CD4-positive, alpha-beta T cell treated with Interferon gamma for 1 hour (primary cell): Measurements from ENCODE around the gene MRPL40.

Experiments
- DNase-seq: peaks from one replicate; pipeline ENCODE4 v3.0.0-alpha.2; 2020

MRPL40 gene

GRCh38 chr22:19463491-19464469, 31.4 kb downstream of the MRPL40 start:
- no peak for DNase-seq

- no peak for DNase-seq
Observed at GRCh38 chr22:19464546-19464945, 32.2 kb downstream of the MRPL40 start.

GRCh38 chr22:19464975-19465374, 32.6 kb downstream of the MRPL40 start:
- DNase-seq: no peak

DNA sequence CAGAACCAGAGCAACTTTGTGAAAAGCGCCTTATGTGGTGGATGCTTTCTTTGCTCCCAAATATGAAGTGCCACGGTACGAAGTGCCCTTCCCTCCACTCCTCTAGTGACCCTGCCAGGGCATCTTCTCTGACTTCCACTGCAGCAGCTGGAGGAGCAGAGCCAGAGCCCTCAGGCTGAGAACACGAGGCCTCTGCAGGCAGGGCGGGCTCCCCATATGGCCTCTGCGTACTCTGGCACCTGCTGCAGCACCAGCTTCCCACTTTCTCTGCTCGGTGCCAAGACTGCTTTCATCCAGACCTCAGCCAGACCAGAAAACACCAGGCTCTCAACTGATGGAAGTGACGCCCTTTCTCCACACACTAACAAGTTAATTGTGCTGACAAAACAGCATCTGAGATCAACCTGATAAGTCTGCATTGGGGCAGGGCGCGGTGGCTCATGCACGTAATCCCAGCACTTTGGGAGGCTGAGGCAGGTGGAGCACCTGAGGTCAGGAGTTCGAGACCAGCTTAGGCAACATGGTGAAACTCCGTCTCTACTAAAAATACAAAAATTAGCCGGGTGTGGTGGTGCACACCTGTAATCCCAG, 33.9 kb downstream of the MRPL40 start:
- DNase-seq: no peak

- DNase-seq: no peak
Observed at GRCh38 chr22:19466848-19467752, 34.8 kb downstream of the MRPL40 start.

GRCh38 chr22:19467912-19468311, 35.6 kb downstream of the MRPL40 start:
- DNase-seq: no peak

DNA sequence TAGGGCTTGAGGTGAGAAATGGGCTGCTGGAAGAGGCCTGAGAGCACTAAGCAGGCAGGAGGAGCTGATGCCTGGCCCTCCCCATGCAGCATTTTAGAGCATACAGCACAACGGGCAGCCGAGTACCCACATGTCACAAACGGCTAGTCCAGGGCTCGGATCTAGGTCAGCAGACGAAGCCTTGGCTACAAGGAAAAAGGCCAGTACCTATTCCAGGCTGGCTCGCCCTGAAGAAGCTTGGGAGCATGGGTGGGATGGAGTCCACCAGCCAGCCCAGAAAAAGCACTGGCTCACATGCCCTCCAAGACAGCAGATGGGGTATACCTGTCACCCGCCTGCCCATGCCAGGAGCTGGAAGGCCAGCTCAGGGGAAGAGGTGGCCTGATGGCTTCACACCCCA, 37.1 kb downstream of the MRPL40 start:
- no peak for DNase-seq

DNA sequence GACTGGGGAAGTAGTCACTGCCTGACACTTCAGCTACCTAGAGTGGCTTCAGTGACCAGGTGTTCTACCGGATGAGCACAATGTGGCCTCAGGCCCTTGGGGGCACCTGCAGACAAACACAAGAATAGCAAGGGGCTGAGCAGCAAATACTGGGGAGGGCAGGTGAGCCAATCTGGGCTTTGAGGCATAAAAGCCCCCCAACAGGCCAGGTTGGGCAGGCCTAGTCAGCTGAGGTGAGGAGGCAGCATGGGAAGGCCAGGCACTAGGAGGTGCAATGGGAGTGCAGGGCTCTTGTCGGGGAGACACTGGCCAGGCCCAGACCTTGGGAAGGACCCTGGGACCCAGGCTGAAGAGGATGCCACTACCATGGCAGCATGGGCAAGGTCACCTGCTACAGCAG, 37.7 kb downstream of the MRPL40 start:
- DNase-seq: no peak

DNA sequence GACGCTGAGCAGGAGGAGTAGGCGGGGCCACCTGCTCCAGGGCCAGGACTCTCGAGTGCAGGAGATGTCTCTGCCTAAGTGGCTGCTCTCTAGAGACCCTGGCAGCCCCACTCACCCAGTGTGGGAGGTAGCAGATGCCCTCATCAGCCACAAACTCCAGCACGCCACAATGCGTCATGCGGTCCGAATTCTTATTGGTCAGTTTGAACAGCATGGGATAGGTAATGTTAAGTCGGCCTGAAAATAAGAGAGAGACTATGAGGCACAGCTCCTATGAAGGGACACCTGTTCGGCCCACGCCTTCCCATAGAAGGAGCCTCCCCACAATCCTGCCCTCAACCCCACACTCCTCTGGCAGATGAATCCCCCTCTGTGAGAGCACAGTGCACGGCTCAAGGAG, 39.2 kb downstream of the MRPL40 start:
- DNase-seq: no peak

GRCh38 chr22:19472233-19472632, 39.9 kb downstream of the MRPL40 start:
- DNase-seq: no peak

- DNase-seq: no peak
Observed at GRCh38 chr22:19473578-19473977, 41.2 kb downstream of the MRPL40 start.

DNA sequence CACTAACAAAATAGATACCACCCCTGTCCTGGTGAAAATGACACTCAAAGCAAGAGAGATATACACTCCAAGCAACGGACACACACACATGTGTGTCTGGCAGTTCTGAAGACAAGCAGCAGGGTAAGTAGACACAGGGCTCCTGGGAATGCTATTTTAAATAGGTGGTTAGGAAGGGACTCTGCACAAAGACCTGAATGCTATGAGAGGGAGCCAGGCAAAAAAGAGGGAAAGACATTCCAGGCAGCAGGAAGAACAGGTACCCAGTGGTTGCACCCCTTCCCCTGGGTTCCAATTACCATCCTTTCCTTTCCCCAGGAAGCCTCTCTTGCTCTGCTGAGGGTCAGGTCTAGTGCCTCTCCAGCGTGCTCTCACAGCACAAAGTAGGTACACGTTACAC, 43.7 kb downstream of the MRPL40 start:
- no peak for DNase-seq

DNA sequence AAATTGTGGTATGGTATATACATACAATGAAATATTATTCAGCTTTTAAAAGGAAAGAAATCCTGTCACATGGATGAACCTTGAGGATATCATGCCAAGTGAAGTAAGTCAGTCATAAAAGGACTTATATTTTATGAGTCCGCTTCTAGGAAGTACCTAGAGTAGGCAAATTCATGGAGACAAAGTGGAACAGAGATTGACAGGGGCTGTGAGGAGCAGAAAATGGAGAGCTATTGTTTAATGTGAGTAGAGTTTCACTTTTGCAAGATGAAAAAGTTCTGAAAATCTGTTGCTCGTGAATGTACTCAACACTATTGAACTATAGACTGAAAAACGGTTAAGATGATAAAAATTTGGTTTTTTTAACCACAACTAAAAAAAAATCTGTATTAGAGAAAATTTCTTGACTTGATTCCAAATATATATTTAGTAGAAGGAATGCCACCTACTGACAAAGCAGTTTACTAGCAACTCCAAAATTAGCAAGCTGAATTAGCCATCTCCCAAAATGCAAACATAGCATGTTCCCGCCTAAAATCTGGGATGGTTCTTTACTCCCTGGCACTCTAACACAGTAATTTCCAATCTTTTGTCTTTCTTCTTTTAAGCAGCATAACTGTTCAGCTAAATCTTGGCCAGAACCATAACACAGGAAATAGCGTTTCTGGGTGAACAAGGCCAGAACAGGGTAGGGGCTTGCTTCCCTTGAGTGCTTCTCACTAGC, 45.1 kb downstream of the MRPL40 start:
- DNase-seq: no peak

DNA sequence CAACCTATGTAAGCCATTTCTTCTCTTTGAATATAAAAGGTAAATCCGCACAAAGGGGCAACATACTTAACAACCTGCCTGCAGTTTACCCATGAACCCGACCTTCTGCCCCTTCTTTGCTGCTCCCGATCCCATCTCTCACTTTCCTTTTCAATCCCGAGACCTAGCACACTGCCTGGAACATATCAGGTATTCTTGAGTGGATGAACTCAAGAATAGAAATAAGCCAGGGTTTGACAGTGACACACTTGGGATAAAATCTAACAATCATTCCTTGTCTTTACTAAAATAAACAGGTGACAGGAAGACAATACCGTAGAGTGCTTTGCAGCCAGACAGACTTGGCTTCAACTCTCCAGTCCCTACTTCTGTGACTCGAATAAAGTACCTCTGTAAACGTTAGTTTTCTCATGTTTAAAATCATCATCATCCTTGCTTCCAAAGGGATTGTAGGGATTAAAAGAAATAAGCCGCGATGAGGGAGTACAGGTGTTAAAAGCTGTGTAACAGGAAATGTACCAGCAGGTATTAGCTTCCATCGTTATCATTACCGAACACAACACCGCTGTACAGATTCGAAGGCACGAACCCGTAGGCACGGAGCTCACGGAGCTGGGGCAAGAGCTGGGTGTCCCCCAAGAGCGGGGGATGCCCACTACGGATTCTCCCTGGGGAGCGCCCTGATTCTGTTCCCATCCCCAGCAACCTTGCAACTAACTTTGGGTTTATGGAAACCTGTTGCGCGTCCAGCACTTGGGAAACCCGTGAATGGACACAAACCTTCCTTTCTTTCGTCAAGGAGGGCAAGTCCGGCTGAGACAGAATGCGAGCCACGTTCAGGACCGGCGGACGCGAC, 45.9 kb downstream of the MRPL40 start:
- no peak for DNase-seq

DNA sequence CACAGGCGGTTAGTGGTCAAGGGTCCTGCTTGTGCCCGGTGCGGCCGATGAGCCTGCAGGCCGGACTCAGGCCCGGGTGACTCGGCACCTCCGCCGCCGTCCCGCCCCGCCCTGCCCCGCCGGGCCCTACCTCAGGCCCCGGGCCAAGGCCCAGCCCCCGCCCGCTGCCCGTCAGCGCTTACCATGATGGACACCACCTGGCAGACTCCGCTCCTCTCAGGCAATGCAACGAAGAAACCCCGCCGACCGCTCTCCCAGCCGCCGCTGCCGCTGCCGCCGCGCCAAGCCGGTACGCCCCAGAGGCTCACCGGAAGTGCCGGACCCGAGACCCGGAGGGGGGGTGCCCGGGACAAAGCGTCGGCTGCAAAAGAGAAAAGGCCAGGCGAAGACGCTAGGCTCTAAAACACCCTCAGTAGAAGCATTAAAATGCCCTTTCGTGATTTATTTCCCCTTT, 46.6 kb downstream of the MRPL40 start, which contains the start of gene UFD1:
UFD1 (minus strand) TSS at position 293 of the 454 bp plus-strand sequence; CDS start at position 185, 108 bp downstream.
- peak; percentile 82 for DNase-seq

GRCh38 chr22:19479355-19480172, 47.2 kb downstream of the MRPL40 start, which contains the start of gene CDC45:
CDC45 (plus strand) TSS chr22:19479920; CDS start chr22:19479969, 49 bp downstream.
- peak; percentile 96 for DNase-seq

- DNase-seq: no peak
Observed at GRCh38 chr22:19480173-19480568, 47.8 kb downstream of the MRPL40 start.

DNA sequence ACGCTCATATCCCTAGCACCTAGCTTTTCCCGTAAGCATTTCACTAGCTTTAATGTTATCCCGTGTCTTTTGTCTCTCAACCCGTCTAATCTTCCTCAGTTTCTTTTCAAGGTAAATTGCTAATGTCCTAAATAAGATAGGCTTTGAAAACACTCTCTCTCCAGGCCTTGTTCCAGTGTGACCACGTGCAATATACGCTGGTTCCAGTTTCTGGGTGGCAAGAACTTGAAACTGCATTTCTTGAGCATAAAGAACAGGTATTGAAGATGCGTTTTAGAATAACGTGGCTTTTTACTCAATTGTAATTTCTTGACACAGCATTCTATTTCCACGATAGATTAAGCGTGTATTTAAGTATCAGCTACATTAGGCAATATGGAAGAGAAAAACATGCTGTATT, 48.4 kb downstream of the MRPL40 start:
- no peak for DNase-seq

- no peak for DNase-seq
Observed at GRCh38 chr22:19482297-19482696, 50.0 kb downstream of the MRPL40 start.
